GM12878 (cell line): ENCODE results near the gene MVB12B. TPM values are rescaled to one million over a fixed set of nuclear protein-coding genes. Genes with fewer than 3 reads are reported as not detected.

Experiments used
- CEBPB ChIP-seq, 2 experiments: fragments of 150-350 bp in 1 of 2; IDR thresholded peaks; 2 replicates each; pipeline ENCODE4 v1.6.1; 2012 to 2014; ENCODE audit warnings: low read depth in 2 of 2, low read length in 2 of 2, borderline replicate concordance in 1 of 2, inconsistent platforms in 1 of 2
- EP300 ChIP-seq, 2 experiments: fragments of 150-350 bp in 1 of 2; IDR thresholded peaks; 2 replicates each; pipeline ENCODE4 v1.6.1; 2011 to 2012; ENCODE audit warnings: low read depth in 2 of 2, low read length in 2 of 2, borderline replicate concordance in 1 of 2, improper control_type of control experiment in 1 of 2, inconsistent platforms in 1 of 2; ENCODE audit not compliant: control insufficient read depth in 1 of 2
- HSF1 ChIP-seq: fragments of 150-350 bp; IDR thresholded peaks from 2 replicates; pipeline ENCODE4 v1.6.1; 2014; ENCODE audit warnings: mild to moderate bottlenecking, low read depth, low read length
- RAD21 ChIP-seq: IDR thresholded peaks from 2 replicates; pipeline ENCODE4 v1.6.1; 2011; ENCODE audit warnings: mild to moderate bottlenecking, low read depth, low read length, moderate library complexity; ENCODE audit not compliant: insufficient read depth
- SRF ChIP-seq, 2 experiments: IDR thresholded peaks; 2 replicates each; pipeline ENCODE4 v1.6.1; 2011; ENCODE audit warnings: low read depth in 2 of 2, low read length in 2 of 2, mild to moderate bottlenecking in 1 of 2, moderate library complexity in 1 of 2
- USF1 ChIP-seq: IDR thresholded peaks from 2 replicates; pipeline ENCODE4 v1.6.1; 2011; ENCODE audit warnings: borderline replicate concordance, low read depth, mild to moderate bottlenecking, moderate library complexity, mixed read lengths, low read length; ENCODE audit not compliant: insufficient read depth; ENCODE audit errors: extremely low read length
- ZBTB33 ChIP-seq: fragments of 450-650 bp; IDR thresholded peaks from 2 replicates; pipeline ENCODE4 v1.6.1; 2017; ENCODE audit warnings: mild to moderate bottlenecking
- polyA plus RNA-seq, 11 experiments: library from polyadenylated mRNA; depleted of rRNA in 4 of 11; unstranded in 6 of 11; stranded (reverse) in 5 of 11; fragments of >200 nt; fragmentation: Nextera tagmentation in 4 of 11; fragmentation: Illumina TruSeq in 1 of 11; extraction: Ambion mirVana in 4 of 11; extraction: Trizol in 1 of 11; gene quantifications; 1 replicate in 1 of 11; 2 replicates in 10 of 11; pipeline versions ENCODE4 v1.2.1 to v1.2.3, GENCODE V29; 2011 to 2016; ENCODE audit warnings: inconsistent platforms in 2 of 11, missing spikeins in 2 of 11, low read depth in 1 of 11
- total RNA-seq, 4 experiments: library from RNA; depleted of rRNA in 3 of 4; stranded (reverse); fragments of >200 nt in 3 of 4; fragmentation: Illumina TruSeq in 1 of 4; extraction: Trizol in 1 of 4; gene quantifications; 2 replicates each; pipeline versions ENCODE4 v1.2.1 to v1.2.3, GENCODE V29; 2013 to 2021

The MVB12B gene
- total and polyA plus RNA-seq, 10 of the 15 experiments (the other 5 are each of a cell fraction or from before 2014, with no cell fraction given) = 0.08 TPM; not detected in 9

GRCh38 chr9:126413391-126414068, 86.9 kb downstream of the MVB12B start (continued):
- TF ChIP-seq EP300 (IDR thresholded peaks at IDR 0.05; ENCODE audit: borderline replicate concordance in 1 of 2, control insufficient read depth in 1 of 2, low read depth in 2 of 2, low read length in 2 of 2) (no peak), SRF (IDR thresholded peaks at IDR 0.05; ENCODE audit: low read depth in 2 of 2, low read length in 2 of 2) (no peak), ZBTB33 (no peak), CEBPB (IDR thresholded peaks at IDR 0.05; ENCODE audit: borderline replicate concordance in 1 of 2, low read depth in 2 of 2, low read length in 2 of 2) (no peak), RAD21 (no peak), HSF1 (no peak), USF1 (no peak)
